Nephron progenitor cell (in vitro differentiated cells): ENCODE results near the gene CRACDL.
A peak's percentile ranks its signal among the peaks of the same experiment; 100 is the strongest.
"Not testable (repeated sequence)": the region's sequence is repeated elsewhere in the genome, so short reads cannot be mapped to it uniquely, and the experiment has no call there.

Experiments used
- DNase-seq: peaks from one replicate; pipeline ENCODE4 v3.0.0; 2021
- H3K27ac Mint-ChIP-seq: 2 replicates; pipeline ENCODE4 v1.8.0; 2021; ENCODE audit warnings: mild to moderate bottlenecking, moderate library complexity, mixed read lengths
- H3K27me3 Mint-ChIP-seq: 2 replicates; pipeline ENCODE4 v1.8.0; 2021; ENCODE audit warnings: mild to moderate bottlenecking, low read depth, mixed read lengths; ENCODE audit not compliant: poor library complexity
- H3K36me3 Mint-ChIP-seq: 2 replicates; pipeline ENCODE4 v1.8.0; 2021; ENCODE audit warnings: low read depth, mixed read lengths
- H3K4me1 Mint-ChIP-seq: 2 replicates; pipeline ENCODE4 v1.8.0; 2021; ENCODE audit warnings: mixed read lengths
- H3K4me3 Mint-ChIP-seq: 2 replicates; pipeline ENCODE4 v1.8.0; 2021; ENCODE audit warnings: mild to moderate bottlenecking, moderate library complexity, mixed read lengths
- H3K9me3 Mint-ChIP-seq: 2 replicates; pipeline ENCODE4 v1.8.0; 2021; ENCODE audit warnings: mild to moderate bottlenecking, moderate library complexity, mixed read lengths
- CTCF ChIP-seq: fragments of 200-600 bp; sonication (generic); IDR thresholded peaks from 2 replicates; pipeline ENCODE4 v1.5.0; 2021; ENCODE audit warnings: antibody characterized with exemption

Gene CRACDL

DNA sequence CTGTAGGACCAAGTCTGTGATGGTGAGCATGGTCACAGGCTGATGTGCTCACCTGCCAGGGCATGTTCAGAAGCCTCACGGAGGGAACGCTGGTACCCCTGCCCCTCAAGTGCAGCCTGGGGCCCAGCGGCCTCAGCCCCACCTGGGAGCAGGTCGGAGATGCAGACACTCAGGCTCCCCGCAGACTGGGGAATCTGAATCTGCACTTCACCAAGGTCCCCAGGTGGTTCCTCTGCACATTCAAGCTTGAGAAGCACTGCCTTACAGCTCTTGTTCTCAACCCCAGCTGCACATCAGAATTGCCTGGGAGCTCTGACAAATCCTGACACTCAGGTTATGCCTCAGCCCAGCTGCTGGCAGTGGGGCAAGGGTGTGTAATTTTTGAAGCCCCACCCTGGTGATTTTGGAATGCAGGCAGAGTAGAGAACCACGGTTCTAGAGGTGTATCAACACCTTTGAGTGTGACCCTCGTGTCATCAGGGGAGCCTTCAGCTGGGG, 54.8 kb downstream of the CRACDL start:
- Mint-ChIP-seq H3K4me3 (no peak overlapping the region), H3K36me3 (peaks cover 15% of the 10 kb centered on the region), H3K27me3 (no peaks in the 10 kb centered on the region), H3K27ac (no peak overlapping the region), H3K4me1 (peaks cover 15% of the 10 kb centered on the region), H3K9me3 (peaks cover 20% of the 10 kb centered on the region)
- no peak for TF ChIP-seq CTCF
- no peak for DNase-seq

DNA sequence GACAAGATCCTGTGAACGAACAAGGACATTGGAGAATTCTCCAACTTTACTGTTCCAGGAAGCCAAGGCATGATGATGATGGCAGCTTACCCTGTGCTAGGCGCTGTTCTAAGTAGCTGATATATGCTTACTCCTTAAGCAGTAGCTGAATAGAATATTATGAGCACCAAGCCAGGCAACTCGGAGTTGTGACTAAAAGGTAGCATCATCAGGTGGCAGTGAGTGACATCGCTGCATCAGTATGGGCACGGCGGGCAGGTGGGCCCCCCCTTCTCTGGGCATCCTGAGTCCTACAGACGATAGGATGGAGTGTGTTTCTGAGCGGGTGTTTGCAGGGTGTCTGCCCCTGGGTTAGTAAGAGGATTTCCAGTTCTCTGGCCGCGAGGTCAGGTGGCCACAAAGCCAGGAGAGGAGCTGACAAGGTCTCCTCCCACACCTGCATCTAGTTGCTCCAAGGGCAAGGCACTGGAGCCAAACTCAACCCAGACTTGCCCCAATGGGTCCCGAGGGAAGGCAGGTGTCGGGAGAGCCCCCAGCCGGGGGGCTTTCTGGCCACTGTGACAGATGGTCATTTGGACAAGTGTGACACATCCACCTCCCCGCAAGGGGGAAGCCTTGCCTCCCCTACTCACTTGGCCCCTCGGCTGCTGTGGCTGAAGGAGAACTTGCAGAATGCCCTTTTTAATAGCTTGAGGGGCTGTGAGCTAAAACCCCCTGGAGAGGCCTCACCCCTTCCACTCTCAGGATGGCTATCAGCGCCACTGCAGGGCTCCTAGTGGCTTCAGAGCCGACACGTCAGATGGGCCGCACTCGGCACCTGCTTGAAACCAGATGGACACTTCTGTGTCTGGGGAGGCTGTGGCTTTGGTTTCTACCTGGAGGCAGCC, 55.5 kb downstream of the CRACDL start:
- H3K4me3 Mint-ChIP-seq: no peak overlapping the region
- no peak for TF ChIP-seq CTCF
- H3K27ac Mint-ChIP-seq: no peak overlapping the region
- peaks cover 13% of the 10 kb centered on the region for H3K9me3 Mint-ChIP-seq
- H3K36me3 Mint-ChIP-seq: peaks cover 8% of the 10 kb centered on the region
- DNase-seq: no peak
- no peaks in the 10 kb centered on the region for H3K27me3 Mint-ChIP-seq
- H3K4me1 Mint-ChIP-seq: peaks cover 15% of the 10 kb centered on the region

DNA sequence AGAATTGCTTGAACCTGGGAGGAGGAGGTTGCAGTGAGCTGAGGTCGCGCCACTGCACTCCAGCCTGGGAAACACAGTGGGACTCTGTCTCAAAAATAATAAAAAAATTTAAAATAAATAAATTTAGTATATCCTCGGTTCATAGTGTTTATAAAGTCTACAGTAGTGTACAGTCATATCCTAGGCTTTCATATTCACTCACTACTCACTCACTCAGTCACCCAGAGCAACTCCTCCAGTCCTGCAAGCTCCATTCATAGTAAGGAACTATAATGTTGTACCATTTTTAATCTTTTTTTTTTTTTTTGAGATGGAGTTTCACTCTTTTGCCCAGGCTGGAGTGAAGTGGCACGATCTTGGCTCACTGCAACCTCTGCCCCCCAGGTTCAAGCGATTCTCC, 58.4 kb downstream of the CRACDL start:
- not testable (repeated sequence) for H3K27me3 Mint-ChIP-seq, H3K27ac Mint-ChIP-seq, H3K36me3 Mint-ChIP-seq, H3K4me3 Mint-ChIP-seq, DNase-seq, H3K9me3 Mint-ChIP-seq
- H3K4me1 Mint-ChIP-seq: peaks cover 24% of the 10 kb centered on the region

- H3K27me3 Mint-ChIP-seq: no peaks in the 10 kb centered on the region
- no peak for TF ChIP-seq CTCF
- peaks cover 24% of the 10 kb centered on the region for H3K4me1 Mint-ChIP-seq
- H3K36me3 Mint-ChIP-seq: no peaks in the 10 kb centered on the region
- H3K9me3 Mint-ChIP-seq: no peaks in the 10 kb centered on the region
- DNase-seq: no peak
- H3K27ac Mint-ChIP-seq: peak overlapping the region; percentile 85
- no peak overlapping the region for H3K4me3 Mint-ChIP-seq
Measured at GRCh38 chr2:98876741-98877140, 59.3 kb downstream of the CRACDL start.

GRCh38 chr2:98875746-98876145, 60.3 kb downstream of the CRACDL start:
- Mint-ChIP-seq H3K36me3 (no peaks in the 10 kb centered on the region), H3K4me1 (peaks cover 29% of the 10 kb centered on the region), H3K27me3 (no peaks in the 10 kb centered on the region), H3K27ac (no peak overlapping the region), H3K9me3 (no peaks in the 10 kb centered on the region), H3K4me3 (no peak overlapping the region)
- no peak for DNase-seq
- no peak for TF ChIP-seq CTCF

- TF ChIP-seq CTCF: no peak
- Mint-ChIP-seq H3K27me3 (no peaks in the 10 kb centered on the region), H3K36me3 (no peaks in the 10 kb centered on the region), H3K27ac (peak overlapping the region; percentile 46), H3K4me1 (peaks cover 26% of the 10 kb centered on the region), H3K4me3 (no peak overlapping the region), H3K9me3 (no peaks in the 10 kb centered on the region)
- DNase-seq: no peak
Measured at GRCh38 chr2:98875081-98875728, 60.8 kb downstream of the CRACDL start.
